Vagina (tissue), 2 donors: ENCODE measurements around the gene SUN5. TPM values are rescaled to one million over a fixed set of nuclear protein-coding genes. Genes with fewer than 3 reads are reported as not detected.

Experiments
- DNase-seq, 2 donors: peaks; one replicate each; pipeline ENCODE4 v3.0.0-alpha.2; 2017; ENCODE audit errors: extremely low spot score in 2 of 2
- H3K27ac ChIP-seq: fragments of 200-600 bp; sonication (generic); one replicate; pipeline ENCODE4 v1.5.1; 2019
- H3K27me3 ChIP-seq: fragments of 200-600 bp; sonication (generic); one replicate; pipeline ENCODE4 v1.5.1; 2019
- H3K36me3 ChIP-seq, 2 donors: fragments of 200-600 bp; sonication (generic); one replicate each; pipeline ENCODE4 v1.5.1; 2017 to 2019
- H3K4me1 ChIP-seq: fragments of 200-600 bp; sonication (generic); one replicate; pipeline ENCODE4 v1.5.1; 2019
- H3K4me3 ChIP-seq, 2 donors: fragments of 200-600 bp; sonication (generic); 1 replicate in 1 of 2; 2 replicates in 1 of 2; pipeline ENCODE4 v1.5.1; 2016 to 2019
- H3K9me3 ChIP-seq: fragments of 200-600 bp; sonication (generic); one replicate; pipeline ENCODE4 v1.5.1; 2019
- POLR2A ChIP-seq, 2 donors: fragments of 450-650 bp; IDR thresholded peaks; one replicate each; pipeline ENCODE4 v1.6.1; 2017; ENCODE audit warnings: antibody characterized with exemption in 2 of 2, mild to moderate bottlenecking in 2 of 2, moderate library complexity in 2 of 2
- POLR2AphosphoS5 ChIP-seq, 2 donors: sonication (generic); formaldehyde crosslinking; IDR thresholded peaks; one replicate each; pipeline ENCODE4 v1.9.0; 2017; ENCODE audit warnings: antibody characterized with exemption in 2 of 2, mild to moderate bottlenecking in 2 of 2, low read depth in 1 of 2; ENCODE audit not compliant: insufficient read depth in 1 of 2
- intact Hi-C: fragments of 100-400 bp; cut with DNase I; formaldehyde crosslinking; loops from one replicate; pipeline ENCODE4 v1.15.1; 2023
- total RNA-seq: library from RNA; depleted of rRNA; stranded (reverse); fragments of >200 nt; gene quantifications from one replicate; pipeline ENCODE4 v1.2.3, GENCODE V29; 2016
- TF ChIP-seq, protein P1 (sequence below), 3 experiments: fragments of 450-650 bp in 2 of 3; fragments of 200-600 bp in 1 of 3; sonication (generic) in 1 of 3; IDR thresholded peaks; one replicate each; pipeline ENCODE4 v1.5.1; 2017 to 2019; ENCODE audit warnings: antibody characterized with exemption in 3 of 3, mild to moderate bottlenecking in 2 of 3, moderate library complexity in 2 of 3

Gene SUN5
- total RNA-seq, 1 donor from 2014 or later, result not detected

- intact Hi-C loops, result no loop called here
Measured at GRCh38 chr20:32946629-32947028, 57.6 kb downstream of the SUN5 start.

DNA sequence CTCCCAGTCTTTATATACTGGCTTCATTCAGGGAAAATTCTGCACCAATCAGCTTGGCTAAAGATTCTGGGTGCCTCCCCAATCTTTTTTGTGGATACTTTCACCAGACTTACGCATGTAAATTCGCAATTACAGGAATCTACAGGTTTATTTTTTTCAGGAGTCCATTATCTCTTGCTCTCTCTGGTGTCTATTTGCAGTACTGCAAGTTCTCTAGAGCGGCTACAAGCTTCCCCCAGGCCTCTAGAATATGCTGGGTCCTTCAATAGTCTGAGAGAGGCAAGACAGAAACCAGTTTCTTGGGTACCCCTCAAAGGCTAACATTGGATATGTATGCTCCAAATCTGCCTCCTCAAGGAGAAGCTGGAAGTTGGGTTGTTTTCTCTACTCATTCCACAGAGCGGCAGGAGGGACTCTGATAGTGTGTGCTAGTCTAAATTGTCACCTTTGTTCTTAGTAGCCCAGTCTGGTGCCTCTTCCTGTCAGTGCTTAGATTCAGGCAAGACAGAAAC, 58.5 kb downstream of the SUN5 start:
- H3K27ac ChIP-seq, result no peak overlapping the region
- DNase-seq, result no peak
- H3K4me1 ChIP-seq, result no peaks in the 10 kb centered on the region
- no peak overlapping the region for H3K4me3 ChIP-seq
- intact Hi-C loops, result no loop called here
- no peaks in the 10 kb centered on the region for H3K9me3 ChIP-seq
- H3K27me3 ChIP-seq, result no peaks in the 10 kb centered on the region
- no peak for TF ChIP-seq POLR2A (IDR thresholded peaks at IDR 0.05)
- no peak for TF ChIP-seq POLR2AphosphoS5 (IDR thresholded peaks at IDR 0.05; ENCODE audit: insufficient read depth in 1 of 2, low read depth in 1 of 2)
- TF ChIP-seq, protein P1, sequence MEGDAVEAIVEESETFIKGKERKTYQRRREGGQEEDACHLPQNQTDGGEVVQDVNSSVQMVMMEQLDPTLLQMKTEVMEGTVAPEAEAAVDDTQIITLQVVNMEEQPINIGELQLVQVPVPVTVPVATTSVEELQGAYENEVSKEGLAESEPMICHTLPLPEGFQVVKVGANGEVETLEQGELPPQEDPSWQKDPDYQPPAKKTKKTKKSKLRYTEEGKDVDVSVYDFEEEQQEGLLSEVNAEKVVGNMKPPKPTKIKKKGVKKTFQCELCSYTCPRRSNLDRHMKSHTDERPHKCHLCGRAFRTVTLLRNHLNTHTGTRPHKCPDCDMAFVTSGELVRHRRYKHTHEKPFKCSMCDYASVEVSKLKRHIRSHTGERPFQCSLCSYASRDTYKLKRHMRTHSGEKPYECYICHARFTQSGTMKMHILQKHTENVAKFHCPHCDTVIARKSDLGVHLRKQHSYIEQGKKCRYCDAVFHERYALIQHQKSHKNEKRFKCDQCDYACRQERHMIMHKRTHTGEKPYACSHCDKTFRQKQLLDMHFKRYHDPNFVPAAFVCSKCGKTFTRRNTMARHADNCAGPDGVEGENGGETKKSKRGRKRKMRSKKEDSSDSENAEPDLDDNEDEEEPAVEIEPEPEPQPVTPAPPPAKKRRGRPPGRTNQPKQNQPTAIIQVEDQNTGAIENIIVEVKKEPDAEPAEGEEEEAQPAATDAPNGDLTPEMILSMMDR (IDR thresholded peaks at IDR 0.05), result no peak
- no peaks in the 10 kb centered on the region for H3K36me3 ChIP-seq

More at GRCh38 chr20:32946629-32947028, 57.6 kb downstream of the SUN5 start:
- H3K27ac ChIP-seq, result no peak overlapping the region
- no peak for DNase-seq
- H3K36me3 ChIP-seq, result no peaks in the 10 kb centered on the region
- H3K27me3 ChIP-seq, result no peaks in the 10 kb centered on the region
- no peaks in the 10 kb centered on the region for H3K4me1 ChIP-seq
- H3K9me3 ChIP-seq, result no peaks in the 10 kb centered on the region
- TF ChIP-seq, protein P1 (IDR thresholded peaks at IDR 0.05), result no peak
- TF ChIP-seq POLR2AphosphoS5 (IDR thresholded peaks at IDR 0.05; ENCODE audit: insufficient read depth in 1 of 2, low read depth in 1 of 2), result no peak
- no peak for TF ChIP-seq POLR2A (IDR thresholded peaks at IDR 0.05)
- no peak overlapping the region for H3K4me3 ChIP-seq

- no peak for TF ChIP-seq POLR2AphosphoS5 (IDR thresholded peaks at IDR 0.05; ENCODE audit: insufficient read depth in 1 of 2, low read depth in 1 of 2)
- TF ChIP-seq POLR2A (IDR thresholded peaks at IDR 0.05), result no peak
- TF ChIP-seq, protein P1 (IDR thresholded peaks at IDR 0.05), result no peak
- no peak for DNase-seq
Measured at GRCh38 chr20:32943490-32944052, 60.7 kb downstream of the SUN5 start.

GRCh38 chr20:32941155-32941885, 62.9 kb downstream of the SUN5 start:
- Histone ChIP-seq H3K27me3 (no peaks in the 10 kb centered on the region), H3K9me3 (no peaks in the 10 kb centered on the region), H3K4me1 (no peaks in the 10 kb centered on the region), H3K4me3 (no peak overlapping the region), H3K27ac (no peak overlapping the region), H3K36me3 (no peaks in the 10 kb centered on the region)
- intact Hi-C loops, result no loop called here
- no peak for DNase-seq
- TF ChIP-seq, protein P1 (IDR thresholded peaks at IDR 0.05), result no peak
- TF ChIP-seq POLR2A (IDR thresholded peaks at IDR 0.05), result no peak
- TF ChIP-seq POLR2AphosphoS5 (IDR thresholded peaks at IDR 0.05; ENCODE audit: insufficient read depth in 1 of 2, low read depth in 1 of 2), result no peak

More at GRCh38 chr20:32943490-32944052, 60.7 kb downstream of the SUN5 start:
- H3K4me1 ChIP-seq, result no peaks in the 10 kb centered on the region
- H3K27me3 ChIP-seq, result no peaks in the 10 kb centered on the region
- no peaks in the 10 kb centered on the region for H3K36me3 ChIP-seq
- intact Hi-C loops, result no loop called here
- no peak overlapping the region for H3K4me3 ChIP-seq
- H3K9me3 ChIP-seq, result no peaks in the 10 kb centered on the region
- no peak overlapping the region for H3K27ac ChIP-seq

- no peaks in the 10 kb centered on the region for H3K4me1 ChIP-seq
- no peak for TF ChIP-seq POLR2A (IDR thresholded peaks at IDR 0.05)
- TF ChIP-seq, protein P1 (IDR thresholded peaks at IDR 0.05), result no peak
- TF ChIP-seq POLR2AphosphoS5 (IDR thresholded peaks at IDR 0.05; ENCODE audit: insufficient read depth in 1 of 2, low read depth in 1 of 2), result no peak
- no peaks in the 10 kb centered on the region for H3K27me3 ChIP-seq
- no peak overlapping the region for H3K27ac ChIP-seq
- intact Hi-C loops, result no loop called here
- no peak for DNase-seq
- H3K9me3 ChIP-seq, result no peaks in the 10 kb centered on the region
- H3K4me3 ChIP-seq, result no peak overlapping the region
- H3K36me3 ChIP-seq, result no peaks in the 10 kb centered on the region
Measured at GRCh38 chr20:32934580-32934979, 69.7 kb downstream of the SUN5 start.
